Fibroblast of lung (primary cell): ENCODE data around the gene FBN1. TPM values are rescaled to one million over a fixed set of nuclear protein-coding genes. Genes with fewer than 3 reads are reported as not detected.

ENCODE experiments used
- DNase-seq, 2 donors: peaks; one replicate each; pipeline versions ENCODE4 v3.0.0 to v3.0.0-alpha.2; 2010; ENCODE audit warnings: low read depth in 2 of 2
- H2AFZ ChIP-seq: 2 replicates; pipeline ENCODE4 v1.5.1; 2012; ENCODE audit warnings: low read length, control low read depth, inconsistent platforms
- H3K27ac ChIP-seq: 2 replicates; pipeline ENCODE4 v1.5.1; 2011; ENCODE audit warnings: low read length, control low read depth; ENCODE audit not compliant: insufficient read depth
- H3K27me3 ChIP-seq: 2 replicates; pipeline ENCODE4 v1.5.1; 2011; ENCODE audit warnings: mild to moderate bottlenecking, low read length; ENCODE audit not compliant: control insufficient read depth, insufficient read depth
- H3K36me3 ChIP-seq: 2 replicates; pipeline ENCODE4 v1.5.1; 2011; ENCODE audit warnings: low read length; ENCODE audit not compliant: control insufficient read depth, insufficient read depth
- H3K4me1 ChIP-seq: 2 replicates; pipeline ENCODE4 v1.5.1; 2011; ENCODE audit warnings: low read length; ENCODE audit not compliant: control insufficient read depth, insufficient read depth; ENCODE audit errors: extremely low read depth
- H3K4me2 ChIP-seq: 2 replicates; pipeline ENCODE4 v1.5.1; 2011; ENCODE audit warnings: low read length, control low read depth; ENCODE audit not compliant: insufficient read depth; ENCODE audit errors: extremely low read depth
- H3K4me3 ChIP-seq, 4 experiments: fragments of 200-600 bp in 1 of 4; sonication (generic) in 1 of 4; replicated peaks in 1 of 4; 2 replicates each; pipeline ENCODE4 v1.5.1; 2011 to 2016; ENCODE audit warnings: low read length in 4 of 4, low read depth in 3 of 4, mild to moderate bottlenecking in 3 of 4, control low read depth in 2 of 4, inconsistent platforms in 1 of 4, mixed read lengths in 1 of 4; ENCODE audit not compliant: insufficient read depth in 1 of 4; ENCODE audit errors: control extremely low read depth in 1 of 4
- H3K79me2 ChIP-seq: 2 replicates; pipeline ENCODE4 v1.5.1; 2012; ENCODE audit warnings: mild to moderate bottlenecking, low read length, inconsistent platforms; ENCODE audit not compliant: control insufficient read depth, insufficient read depth
- H3K9ac ChIP-seq: 2 replicates; pipeline ENCODE4 v1.5.1; 2011; ENCODE audit warnings: mild to moderate bottlenecking, low read length, control low read depth; ENCODE audit not compliant: insufficient read depth
- H3K9me3 ChIP-seq: 2 replicates; pipeline ENCODE4 v1.5.1; 2012; ENCODE audit warnings: low read depth, low read length; ENCODE audit not compliant: control insufficient read depth, insufficient read depth
- H4K20me1 ChIP-seq: 2 replicates; pipeline ENCODE4 v1.5.1; 2011; ENCODE audit warnings: low read length; ENCODE audit not compliant: control insufficient read depth, insufficient read depth; ENCODE audit errors: extremely low read depth
- EZH2 ChIP-seq: IDR thresholded peaks from 2 replicates; pipeline ENCODE4 v1.5.1; 2012; ENCODE audit warnings: low read length, control low read depth, mild to moderate bottlenecking; ENCODE audit errors: missing control alignments
- polyA plus RNA-seq, 2 donors: library from polyadenylated mRNA; depleted of rRNA in 1 of 2; stranded (reverse) in 1 of 2; unstranded in 1 of 2; fragments of >200 nt; gene quantifications; 2 replicates each; pipeline ENCODE4 v1.2.1, GENCODE V29; 2011 to 2012; ENCODE audit warnings: missing spikeins in 1 of 2
- total RNA-seq: library from RNA; depleted of rRNA; stranded (reverse); fragments of >200 nt; gene quantifications from 2 replicates; pipeline ENCODE4 v1.2.1, GENCODE V29; 2014
- TF ChIP-seq, protein P1 (sequence below), 2 donors: IDR thresholded peaks in 1 of 2; conservative IDR thresholded peaks in 1 of 2; 1 replicate in 1 of 2; 2 replicates in 1 of 2; pipeline ENCODE4 v1.5.1; 2011 to 2012; ENCODE audit warnings: low read length in 2 of 2, control low read depth in 1 of 2, inconsistent platforms in 1 of 2, low read depth in 1 of 2, mild to moderate bottlenecking in 1 of 2

Gene FBN1
- total and polyA plus RNA-seq, 2 donors (not counting 1 experiment from before 2014, with no cell fraction given), result 368 to 446 TPM

DNA sequence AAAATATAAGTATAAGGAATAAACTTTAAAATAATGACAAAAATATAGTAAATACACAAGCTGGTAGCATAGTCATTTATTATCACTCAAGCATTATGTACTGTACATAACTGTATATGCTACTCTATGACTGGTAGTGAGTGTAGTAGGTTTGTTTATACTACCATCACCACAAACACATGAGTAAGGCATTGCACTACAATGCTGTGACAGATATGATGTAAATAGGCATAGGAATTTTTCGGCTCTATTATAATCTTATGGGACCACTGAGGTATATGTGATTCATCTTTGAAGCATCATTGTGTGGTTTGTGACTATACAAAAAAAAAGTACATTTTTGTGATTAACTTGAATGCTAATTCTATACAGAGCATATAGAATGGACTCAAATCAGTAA, 35.3 kb upstream of the FBN1 start:
- TF ChIP-seq, protein P1, sequence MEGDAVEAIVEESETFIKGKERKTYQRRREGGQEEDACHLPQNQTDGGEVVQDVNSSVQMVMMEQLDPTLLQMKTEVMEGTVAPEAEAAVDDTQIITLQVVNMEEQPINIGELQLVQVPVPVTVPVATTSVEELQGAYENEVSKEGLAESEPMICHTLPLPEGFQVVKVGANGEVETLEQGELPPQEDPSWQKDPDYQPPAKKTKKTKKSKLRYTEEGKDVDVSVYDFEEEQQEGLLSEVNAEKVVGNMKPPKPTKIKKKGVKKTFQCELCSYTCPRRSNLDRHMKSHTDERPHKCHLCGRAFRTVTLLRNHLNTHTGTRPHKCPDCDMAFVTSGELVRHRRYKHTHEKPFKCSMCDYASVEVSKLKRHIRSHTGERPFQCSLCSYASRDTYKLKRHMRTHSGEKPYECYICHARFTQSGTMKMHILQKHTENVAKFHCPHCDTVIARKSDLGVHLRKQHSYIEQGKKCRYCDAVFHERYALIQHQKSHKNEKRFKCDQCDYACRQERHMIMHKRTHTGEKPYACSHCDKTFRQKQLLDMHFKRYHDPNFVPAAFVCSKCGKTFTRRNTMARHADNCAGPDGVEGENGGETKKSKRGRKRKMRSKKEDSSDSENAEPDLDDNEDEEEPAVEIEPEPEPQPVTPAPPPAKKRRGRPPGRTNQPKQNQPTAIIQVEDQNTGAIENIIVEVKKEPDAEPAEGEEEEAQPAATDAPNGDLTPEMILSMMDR (conservative IDR thresholded peaks at IDR 0.05 in 1 of 2, IDR thresholded peaks at IDR 0.05 in 1 of 2; ENCODE audit: low read depth in 1 of 2, low read length in 2 of 2), result no peak
- TF ChIP-seq EZH2, result no peak
- H3K27ac ChIP-seq, result peak overlapping the region; percentile 41
- no peak overlapping the region for H3K4me2 ChIP-seq
- H3K4me1 ChIP-seq, result peaks cover 9% of the 10 kb centered on the region
- no peaks in the 10 kb centered on the region for H3K36me3 ChIP-seq
- DNase-seq, result peak; percentile 86 to 95
- H4K20me1 ChIP-seq, result no peaks in the 10 kb centered on the region
- H3K79me2 ChIP-seq, result no peaks in the 10 kb centered on the region
- no peaks in the 10 kb centered on the region for H3K27me3 ChIP-seq
- H3K4me3 ChIP-seq, result no peak overlapping the region
- H3K9me3 ChIP-seq, result no peaks in the 10 kb centered on the region
- no peak overlapping the region for H3K9ac ChIP-seq
- no peak overlapping the region for H2AFZ ChIP-seq

- H3K9ac ChIP-seq, result no peak overlapping the region
Observed at GRCh38 chr15:48679952-48680351, 34.4 kb upstream of the FBN1 start.

DNA sequence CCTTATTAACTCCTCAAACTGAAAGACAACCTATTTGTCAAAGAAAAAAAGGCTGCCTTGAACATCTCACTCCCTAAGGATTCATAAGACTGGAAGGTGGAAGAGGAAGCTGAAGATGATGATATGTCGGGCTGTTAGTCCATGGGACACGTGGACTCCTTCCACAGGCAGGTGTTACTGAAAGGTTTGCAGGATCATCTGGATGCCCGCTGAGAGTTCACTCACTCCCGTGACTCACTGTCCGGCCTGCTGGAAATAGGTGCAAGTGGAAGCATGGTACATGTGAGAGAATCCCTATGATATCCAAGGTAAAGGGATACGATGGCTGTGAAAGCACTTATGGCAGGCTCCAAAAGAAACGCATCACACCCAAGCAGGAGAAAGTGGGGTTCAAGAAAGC, 33.3 kb upstream of the FBN1 start:
- TF ChIP-seq, protein P1 (conservative IDR thresholded peaks at IDR 0.05 in 1 of 2, IDR thresholded peaks at IDR 0.05 in 1 of 2; ENCODE audit: low read depth in 1 of 2, low read length in 2 of 2), result no peak
- no peak for TF ChIP-seq EZH2
- no peak overlapping the region for H3K27ac ChIP-seq
- no peak overlapping the region for H2AFZ ChIP-seq
- H3K27me3 ChIP-seq, result no peaks in the 10 kb centered on the region
- no peaks in the 10 kb centered on the region for H4K20me1 ChIP-seq
- H3K4me3 ChIP-seq, result no peak overlapping the region
- no peaks in the 10 kb centered on the region for H3K9me3 ChIP-seq
- no peaks in the 10 kb centered on the region for H3K79me2 ChIP-seq
- no peaks in the 10 kb centered on the region for H3K36me3 ChIP-seq
- H3K4me1 ChIP-seq, result peaks cover 9% of the 10 kb centered on the region
- no peak overlapping the region for H3K4me2 ChIP-seq
- H3K9ac ChIP-seq, result no peak overlapping the region
- DNase-seq, result no peak

More at GRCh38 chr15:48679952-48680351, 34.4 kb upstream of the FBN1 start:
- no peak overlapping the region for H3K4me3 ChIP-seq
- H3K36me3 ChIP-seq, result no peaks in the 10 kb centered on the region
- TF ChIP-seq EZH2, result no peak
- TF ChIP-seq, protein P1 (conservative IDR thresholded peaks at IDR 0.05 in 1 of 2, IDR thresholded peaks at IDR 0.05 in 1 of 2; ENCODE audit: low read depth in 1 of 2, low read length in 2 of 2), result no peak
- H2AFZ ChIP-seq, result no peak overlapping the region
- DNase-seq, result no peak
- H3K27ac ChIP-seq, result peak overlapping the region; percentile 9
- no peaks in the 10 kb centered on the region for H3K9me3 ChIP-seq
- peaks cover 9% of the 10 kb centered on the region for H3K4me1 ChIP-seq
- no peaks in the 10 kb centered on the region for H3K27me3 ChIP-seq
- H4K20me1 ChIP-seq, result no peaks in the 10 kb centered on the region
- H3K79me2 ChIP-seq, result no peaks in the 10 kb centered on the region
- H3K4me2 ChIP-seq, result no peak overlapping the region
